ENCODE results near the gene UBE2E2.

UBE2E2 gene

GRCh38 chr3:23372285-23372684 is 169.2 kb downstream of the UBE2E2 start:
- Histone ChIP-seq H3K4me2 (ENCODE audit: insufficient read depth, low read length) (no peak overlapping the region), H3K27ac (ENCODE audit: low read length) (no peak overlapping the region), H3K36me3 (ENCODE audit: insufficient read depth, low read length) (no peaks in the 10 kb centered on the region), H3K79me2 (ENCODE audit: insufficient read depth, low read length) (no peaks in the 10 kb centered on the region), H3K9me3 (ENCODE audit: insufficient read depth, low read length, severe bottlenecking) (no peaks in the 10 kb centered on the region), H4K20me1 (ENCODE audit: insufficient read depth, low read length) (no peaks in the 10 kb centered on the region), H2AFZ (ENCODE audit: low read depth, low read length) (no peak overlapping the region), H3K4me1 (ENCODE audit: insufficient read depth, low read length) (no peaks in the 10 kb centered on the region), H3K4me3 (ENCODE audit: low read depth in 1 of 2, low read length in 2 of 2) (no peak overlapping the region), H3K9ac (ENCODE audit: low read depth, low read length) (no peak overlapping the region), H3K27me3 (ENCODE audit: insufficient read depth, low read length, poor library complexity) (no peaks in the 10 kb centered on the region)
- ATAC-seq (ENCODE audit: insufficient read depth, low read depth) (no peak), DNase-seq (no peak)
- no peak for TF ChIP-seq EZH2 (IDR thresholded peaks at IDR 0.05; ENCODE audit: borderline replicate concordance, low read depth, low read length, severe bottlenecking)
- TF ChIP-seq, protein P1, sequence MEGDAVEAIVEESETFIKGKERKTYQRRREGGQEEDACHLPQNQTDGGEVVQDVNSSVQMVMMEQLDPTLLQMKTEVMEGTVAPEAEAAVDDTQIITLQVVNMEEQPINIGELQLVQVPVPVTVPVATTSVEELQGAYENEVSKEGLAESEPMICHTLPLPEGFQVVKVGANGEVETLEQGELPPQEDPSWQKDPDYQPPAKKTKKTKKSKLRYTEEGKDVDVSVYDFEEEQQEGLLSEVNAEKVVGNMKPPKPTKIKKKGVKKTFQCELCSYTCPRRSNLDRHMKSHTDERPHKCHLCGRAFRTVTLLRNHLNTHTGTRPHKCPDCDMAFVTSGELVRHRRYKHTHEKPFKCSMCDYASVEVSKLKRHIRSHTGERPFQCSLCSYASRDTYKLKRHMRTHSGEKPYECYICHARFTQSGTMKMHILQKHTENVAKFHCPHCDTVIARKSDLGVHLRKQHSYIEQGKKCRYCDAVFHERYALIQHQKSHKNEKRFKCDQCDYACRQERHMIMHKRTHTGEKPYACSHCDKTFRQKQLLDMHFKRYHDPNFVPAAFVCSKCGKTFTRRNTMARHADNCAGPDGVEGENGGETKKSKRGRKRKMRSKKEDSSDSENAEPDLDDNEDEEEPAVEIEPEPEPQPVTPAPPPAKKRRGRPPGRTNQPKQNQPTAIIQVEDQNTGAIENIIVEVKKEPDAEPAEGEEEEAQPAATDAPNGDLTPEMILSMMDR (IDR thresholded peaks at IDR 0.05; ENCODE audit: borderline replicate concordance, extremely low read depth, low read length, poor library complexity, severe bottlenecking): no peak

GRCh38 chr3:23376516-23377248 is 173.6 kb downstream of the UBE2E2 start:
- H4K20me1 ChIP-seq (ENCODE audit: insufficient read depth, low read length): no peaks in the 10 kb centered on the region
- H3K36me3 ChIP-seq (ENCODE audit: insufficient read depth, low read length): no peaks in the 10 kb centered on the region
- H3K4me1 ChIP-seq (ENCODE audit: insufficient read depth, low read length): no peaks in the 10 kb centered on the region
- DNase-seq (no peak), ATAC-seq (ENCODE audit: insufficient read depth, low read depth) (no peak)
- H3K9me3 ChIP-seq (ENCODE audit: insufficient read depth, low read length, severe bottlenecking): no peaks in the 10 kb centered on the region
- no peak overlapping the region for H3K4me3 ChIP-seq (ENCODE audit: low read depth in 1 of 2, low read length in 2 of 2)
- H3K9ac ChIP-seq (ENCODE audit: low read depth, low read length): no peak overlapping the region
- no peak overlapping the region for H3K27ac ChIP-seq (ENCODE audit: low read length)
- no peaks in the 10 kb centered on the region for H3K27me3 ChIP-seq (ENCODE audit: insufficient read depth, low read length, poor library complexity)
- TF ChIP-seq, protein P1 (IDR thresholded peaks at IDR 0.05; ENCODE audit: borderline replicate concordance, extremely low read depth, low read length, poor library complexity, severe bottlenecking): no peak
- no peak for TF ChIP-seq EZH2 (IDR thresholded peaks at IDR 0.05; ENCODE audit: borderline replicate concordance, low read depth, low read length, severe bottlenecking)
- no peak overlapping the region for H3K4me2 ChIP-seq (ENCODE audit: insufficient read depth, low read length)
- H3K79me2 ChIP-seq (ENCODE audit: insufficient read depth, low read length): no peaks in the 10 kb centered on the region
- no peak overlapping the region for H2AFZ ChIP-seq (ENCODE audit: low read depth, low read length)

DNA sequence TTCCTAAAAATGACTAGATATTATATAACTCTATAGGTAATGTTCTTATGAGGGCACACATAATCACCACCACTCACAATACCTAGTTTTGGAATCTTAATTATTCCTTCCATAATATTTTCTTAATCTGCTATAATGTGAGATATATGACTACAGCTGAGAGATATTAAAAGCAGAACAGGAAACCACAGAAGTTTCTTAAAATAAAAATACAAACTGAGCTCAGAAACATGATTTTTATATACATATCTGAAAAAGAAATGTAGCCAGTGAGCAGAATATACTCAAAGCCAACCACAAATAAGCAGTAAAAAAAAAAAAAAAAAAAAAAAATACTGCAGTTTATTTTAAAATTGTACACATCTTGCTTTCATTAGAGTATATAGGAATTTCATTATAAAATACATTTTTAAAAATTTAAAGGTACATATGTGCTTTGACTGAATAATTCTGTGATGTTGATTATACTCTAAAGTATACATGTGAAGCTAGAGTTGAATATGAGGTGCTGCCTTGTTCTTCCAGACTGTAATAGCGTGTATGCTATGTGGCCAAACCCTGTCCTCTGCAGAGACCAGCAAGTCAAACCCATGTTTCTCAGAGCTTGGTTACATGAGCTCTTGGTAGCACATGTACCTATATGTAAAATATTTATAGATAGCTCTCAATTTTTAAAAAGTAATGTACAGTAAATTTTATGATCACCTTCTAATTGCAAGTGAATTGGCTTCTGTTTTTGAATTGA is 175.0 kb downstream of the UBE2E2 start:
- Histone ChIP-seq H3K4me2 (ENCODE audit: insufficient read depth, low read length) (no peak overlapping the region), H3K4me3 (ENCODE audit: low read depth in 1 of 2, low read length in 2 of 2) (no peak overlapping the region), H2AFZ (ENCODE audit: low read depth, low read length) (no peak overlapping the region), H3K9ac (ENCODE audit: low read depth, low read length) (no peak overlapping the region), H3K36me3 (ENCODE audit: insufficient read depth, low read length) (no peaks in the 10 kb centered on the region), H3K79me2 (ENCODE audit: insufficient read depth, low read length) (no peaks in the 10 kb centered on the region), H4K20me1 (ENCODE audit: insufficient read depth, low read length) (no peaks in the 10 kb centered on the region), H3K27ac (ENCODE audit: low read length) (no peak overlapping the region), H3K9me3 (ENCODE audit: insufficient read depth, low read length, severe bottlenecking) (no peaks in the 10 kb centered on the region), H3K27me3 (ENCODE audit: insufficient read depth, low read length, poor library complexity) (no peaks in the 10 kb centered on the region), H3K4me1 (ENCODE audit: insufficient read depth, low read length) (no peaks in the 10 kb centered on the region)
- DNase-seq: no peak
- TF ChIP-seq EZH2 (IDR thresholded peaks at IDR 0.05; ENCODE audit: borderline replicate concordance, low read depth, low read length, severe bottlenecking): no peak
- TF ChIP-seq, protein P1 (IDR thresholded peaks at IDR 0.05; ENCODE audit: borderline replicate concordance, extremely low read depth, low read length, poor library complexity, severe bottlenecking): no peak
- no peak for ATAC-seq (ENCODE audit: insufficient read depth, low read depth)
